GM18868 (cell line): ENCODE data around the gene NDST4.

ENCODE experiments used
- ATAC-seq: cut with Tn5 transposase; IDR thresholded peaks from one replicate; pipeline ENCODE4 v1.9.1; 2021; ENCODE audit warnings: mild to moderate bottlenecking, moderate library complexity; ENCODE audit not compliant: unreplicated experiment

Gene NDST4

GRCh38 chr4:114807759-114808404 is 305.5 kb downstream of the NDST4 start:
- ATAC-seq: peak; percentile 99

GRCh38 chr4:114807357-114807756 is 306.1 kb downstream of the NDST4 start:
- ATAC-seq: peak; percentile 11

- no peak for ATAC-seq
Observed at GRCh38 chr4:114791976-114792375, 321.4 kb downstream of the NDST4 start.

- no peak for ATAC-seq
Observed at GRCh38 chr4:114785570-114785969, 327.9 kb downstream of the NDST4 start.

DNA sequence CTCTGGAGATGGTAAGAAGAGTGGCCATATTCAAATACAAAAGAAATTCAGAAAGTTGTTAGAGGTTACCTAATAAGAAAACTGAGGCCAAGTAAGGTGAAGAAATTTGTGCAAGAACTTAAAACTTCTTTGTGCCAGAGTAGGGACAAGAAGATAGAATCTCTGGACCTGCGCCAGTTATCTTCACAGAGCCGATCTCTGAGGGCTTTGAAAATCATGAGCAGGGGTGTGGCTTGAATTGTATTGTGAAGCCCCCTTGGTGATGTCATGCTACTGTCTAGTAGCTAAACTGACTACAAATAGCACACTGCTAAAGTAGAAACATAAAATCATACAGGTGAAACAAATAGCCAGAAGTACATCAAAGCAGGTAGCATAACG is 330.2 kb downstream of the NDST4 start:
- no peak for ATAC-seq

GRCh38 chr4:114782415-114783214 is 330.8 kb downstream of the NDST4 start:
- no peak for ATAC-seq

DNA sequence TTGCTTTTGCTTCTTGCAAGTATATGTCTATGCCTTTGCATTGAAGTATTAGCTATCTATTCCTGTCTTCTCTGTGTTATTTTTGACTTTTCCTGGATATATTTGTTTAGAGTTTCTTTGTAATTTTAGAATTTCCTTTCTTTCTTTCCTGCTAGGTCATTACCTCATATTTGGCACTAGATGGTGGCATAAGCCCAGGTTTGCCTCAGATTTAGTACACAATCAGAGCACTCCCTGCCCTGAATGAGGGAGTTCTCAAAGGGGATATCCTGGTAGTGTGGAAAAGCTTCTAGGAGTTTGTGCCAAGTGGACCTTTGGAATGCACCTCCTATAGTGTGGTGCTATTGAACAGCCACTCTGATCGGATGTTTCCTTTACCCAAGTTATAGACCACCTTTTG is 333.2 kb downstream of the NDST4 start:
- peak; percentile 60 for ATAC-seq
